H1 (cell line): ENCODE results near the gene JPT1. TPM values are rescaled to one million over a fixed set of nuclear protein-coding genes. Genes with fewer than 3 reads are reported as not detected.

ENCODE experiments used
- BCL11A ChIP-seq, 2 experiments: IDR thresholded peaks; one replicate each; pipeline ENCODE4 v1.6.1; 2011; ENCODE audit warnings: low read depth in 2 of 2, low read length in 2 of 2, mild to moderate bottlenecking in 2 of 2
- CEBPB ChIP-seq: IDR thresholded peaks from 2 replicates; pipeline ENCODE4 v1.6.1; 2012; ENCODE audit warnings: low read depth, low read length
- CREB1 ChIP-seq: IDR thresholded peaks from 2 replicates; pipeline ENCODE4 v1.6.1; 2012; ENCODE audit warnings: inconsistent platforms
- EGR1 ChIP-seq: IDR thresholded peaks from 2 replicates; pipeline ENCODE4 v1.6.1; 2011; ENCODE audit warnings: low read depth, low read length, borderline replicate concordance
- KDM4A ChIP-seq: IDR thresholded peaks from one replicate; pipeline ENCODE4 v1.7.1; 2012; ENCODE audit warnings: low read depth, mild to moderate bottlenecking, moderate library complexity, low read length, inconsistent platforms; ENCODE audit not compliant: severe bottlenecking
- POLR2AphosphoS5 ChIP-seq: IDR thresholded peaks from 2 replicates; pipeline ENCODE4 v1.6.1; 2011; ENCODE audit warnings: low read depth, low read length
- TAF7 ChIP-seq: optimal IDR thresholded peaks from 2 replicates; pipeline ENCODE3; 2011; ENCODE audit warnings: low read depth, mild to moderate bottlenecking, inconsistent platforms, low read length, moderate library complexity, borderline replicate concordance
- TEAD4 ChIP-seq: IDR thresholded peaks from 2 replicates; pipeline ENCODE4 v1.6.1; 2012; ENCODE audit warnings: low read depth, low read length, inconsistent platforms, mixed read lengths
- YY1 ChIP-seq: IDR thresholded peaks from 2 replicates; pipeline ENCODE4 v1.6.1; 2011; ENCODE audit warnings: low read depth, mild to moderate bottlenecking, low read length
- polyA plus RNA-seq, 7 experiments: library from polyadenylated mRNA; depleted of rRNA in 3 of 7; stranded (reverse) in 5 of 7; unstranded in 2 of 7; fragments of >200 nt in 5 of 7; fragments of 200-250 nt in 2 of 7; gene quantifications; 1 replicate in 5 of 7; 2 replicates in 1 of 7; 4 replicates in 1 of 7; pipeline versions ENCODE4 v1.2.1 to v1.2.3, GENCODE V29; 2011 to 2013; ENCODE audit warnings: missing spikeins in 2 of 7, mixed read lengths in 2 of 7
- total RNA-seq: library from RNA; stranded (reverse); fragmentation: NEBNext Ultra II Directional; extraction: Animal tissue kit (Norgen Biotek cat#: 25700); gene quantifications from 2 replicates; pipeline ENCODE4 v1.2.1, GENCODE V29; 2021
- TF ChIP-seq, protein P1 (sequence below): fragments of 300-600 bp; sonication (generic); IDR thresholded peaks from 2 replicates; pipeline ENCODE4 v1.7.1; 2012; ENCODE audit warnings: low read length, moderate library complexity, mild to moderate bottlenecking, inconsistent platforms; ENCODE audit not compliant: insufficient replicate concordance

JPT1 gene
- total and polyA plus RNA-seq, 2 of the 8 experiments (the other 6 are each of a cell fraction or from before 2014, with no cell fraction given): 154 to 369 TPM

DNA sequence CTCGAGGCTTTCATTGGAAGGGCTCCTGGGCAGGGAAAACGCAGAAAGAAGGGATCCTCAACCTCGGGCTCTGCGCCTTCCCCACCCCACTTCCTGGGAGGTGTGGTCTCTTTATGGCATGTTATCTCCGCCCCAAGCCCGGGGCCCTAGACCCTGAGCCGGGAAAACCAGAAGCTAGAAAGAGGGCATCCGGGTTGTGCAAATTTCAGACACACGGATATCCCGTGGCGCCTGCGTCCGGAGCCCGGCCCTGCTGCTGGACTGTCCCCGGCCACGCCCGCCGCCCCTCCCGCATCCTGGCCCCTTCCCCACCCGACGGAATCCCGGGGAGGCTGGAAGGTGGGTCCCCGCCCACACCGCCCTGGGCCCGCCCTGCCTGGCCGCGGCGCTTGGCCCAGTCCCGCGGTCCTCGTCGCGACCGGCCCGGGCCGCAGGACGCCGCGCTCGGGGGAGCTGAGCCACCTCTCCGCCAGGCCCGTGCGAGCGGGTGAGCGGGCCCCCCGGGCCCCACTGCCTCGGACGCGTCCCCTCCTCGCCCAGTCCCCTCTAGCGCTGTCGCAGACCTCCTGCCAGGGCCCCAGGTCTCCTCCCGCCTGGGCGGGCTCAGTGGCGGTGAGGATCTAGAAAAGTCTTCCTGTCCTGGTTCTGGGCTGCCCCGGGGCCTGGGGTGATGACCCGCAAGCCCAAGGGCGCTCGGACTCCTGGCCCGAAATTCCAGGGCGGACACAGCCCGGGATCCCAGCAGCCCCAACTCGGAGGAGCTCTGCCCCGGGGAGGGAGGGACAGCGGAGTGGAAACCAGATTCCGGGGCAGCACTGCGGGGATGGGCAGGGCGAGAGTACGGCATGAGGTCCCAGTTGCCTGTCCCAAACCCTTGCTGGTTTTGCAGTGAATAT, 66.5 kb downstream of the JPT1 start, which contains the start of gene SLC16A5 (continued):
- TF ChIP-seq, protein P1, sequence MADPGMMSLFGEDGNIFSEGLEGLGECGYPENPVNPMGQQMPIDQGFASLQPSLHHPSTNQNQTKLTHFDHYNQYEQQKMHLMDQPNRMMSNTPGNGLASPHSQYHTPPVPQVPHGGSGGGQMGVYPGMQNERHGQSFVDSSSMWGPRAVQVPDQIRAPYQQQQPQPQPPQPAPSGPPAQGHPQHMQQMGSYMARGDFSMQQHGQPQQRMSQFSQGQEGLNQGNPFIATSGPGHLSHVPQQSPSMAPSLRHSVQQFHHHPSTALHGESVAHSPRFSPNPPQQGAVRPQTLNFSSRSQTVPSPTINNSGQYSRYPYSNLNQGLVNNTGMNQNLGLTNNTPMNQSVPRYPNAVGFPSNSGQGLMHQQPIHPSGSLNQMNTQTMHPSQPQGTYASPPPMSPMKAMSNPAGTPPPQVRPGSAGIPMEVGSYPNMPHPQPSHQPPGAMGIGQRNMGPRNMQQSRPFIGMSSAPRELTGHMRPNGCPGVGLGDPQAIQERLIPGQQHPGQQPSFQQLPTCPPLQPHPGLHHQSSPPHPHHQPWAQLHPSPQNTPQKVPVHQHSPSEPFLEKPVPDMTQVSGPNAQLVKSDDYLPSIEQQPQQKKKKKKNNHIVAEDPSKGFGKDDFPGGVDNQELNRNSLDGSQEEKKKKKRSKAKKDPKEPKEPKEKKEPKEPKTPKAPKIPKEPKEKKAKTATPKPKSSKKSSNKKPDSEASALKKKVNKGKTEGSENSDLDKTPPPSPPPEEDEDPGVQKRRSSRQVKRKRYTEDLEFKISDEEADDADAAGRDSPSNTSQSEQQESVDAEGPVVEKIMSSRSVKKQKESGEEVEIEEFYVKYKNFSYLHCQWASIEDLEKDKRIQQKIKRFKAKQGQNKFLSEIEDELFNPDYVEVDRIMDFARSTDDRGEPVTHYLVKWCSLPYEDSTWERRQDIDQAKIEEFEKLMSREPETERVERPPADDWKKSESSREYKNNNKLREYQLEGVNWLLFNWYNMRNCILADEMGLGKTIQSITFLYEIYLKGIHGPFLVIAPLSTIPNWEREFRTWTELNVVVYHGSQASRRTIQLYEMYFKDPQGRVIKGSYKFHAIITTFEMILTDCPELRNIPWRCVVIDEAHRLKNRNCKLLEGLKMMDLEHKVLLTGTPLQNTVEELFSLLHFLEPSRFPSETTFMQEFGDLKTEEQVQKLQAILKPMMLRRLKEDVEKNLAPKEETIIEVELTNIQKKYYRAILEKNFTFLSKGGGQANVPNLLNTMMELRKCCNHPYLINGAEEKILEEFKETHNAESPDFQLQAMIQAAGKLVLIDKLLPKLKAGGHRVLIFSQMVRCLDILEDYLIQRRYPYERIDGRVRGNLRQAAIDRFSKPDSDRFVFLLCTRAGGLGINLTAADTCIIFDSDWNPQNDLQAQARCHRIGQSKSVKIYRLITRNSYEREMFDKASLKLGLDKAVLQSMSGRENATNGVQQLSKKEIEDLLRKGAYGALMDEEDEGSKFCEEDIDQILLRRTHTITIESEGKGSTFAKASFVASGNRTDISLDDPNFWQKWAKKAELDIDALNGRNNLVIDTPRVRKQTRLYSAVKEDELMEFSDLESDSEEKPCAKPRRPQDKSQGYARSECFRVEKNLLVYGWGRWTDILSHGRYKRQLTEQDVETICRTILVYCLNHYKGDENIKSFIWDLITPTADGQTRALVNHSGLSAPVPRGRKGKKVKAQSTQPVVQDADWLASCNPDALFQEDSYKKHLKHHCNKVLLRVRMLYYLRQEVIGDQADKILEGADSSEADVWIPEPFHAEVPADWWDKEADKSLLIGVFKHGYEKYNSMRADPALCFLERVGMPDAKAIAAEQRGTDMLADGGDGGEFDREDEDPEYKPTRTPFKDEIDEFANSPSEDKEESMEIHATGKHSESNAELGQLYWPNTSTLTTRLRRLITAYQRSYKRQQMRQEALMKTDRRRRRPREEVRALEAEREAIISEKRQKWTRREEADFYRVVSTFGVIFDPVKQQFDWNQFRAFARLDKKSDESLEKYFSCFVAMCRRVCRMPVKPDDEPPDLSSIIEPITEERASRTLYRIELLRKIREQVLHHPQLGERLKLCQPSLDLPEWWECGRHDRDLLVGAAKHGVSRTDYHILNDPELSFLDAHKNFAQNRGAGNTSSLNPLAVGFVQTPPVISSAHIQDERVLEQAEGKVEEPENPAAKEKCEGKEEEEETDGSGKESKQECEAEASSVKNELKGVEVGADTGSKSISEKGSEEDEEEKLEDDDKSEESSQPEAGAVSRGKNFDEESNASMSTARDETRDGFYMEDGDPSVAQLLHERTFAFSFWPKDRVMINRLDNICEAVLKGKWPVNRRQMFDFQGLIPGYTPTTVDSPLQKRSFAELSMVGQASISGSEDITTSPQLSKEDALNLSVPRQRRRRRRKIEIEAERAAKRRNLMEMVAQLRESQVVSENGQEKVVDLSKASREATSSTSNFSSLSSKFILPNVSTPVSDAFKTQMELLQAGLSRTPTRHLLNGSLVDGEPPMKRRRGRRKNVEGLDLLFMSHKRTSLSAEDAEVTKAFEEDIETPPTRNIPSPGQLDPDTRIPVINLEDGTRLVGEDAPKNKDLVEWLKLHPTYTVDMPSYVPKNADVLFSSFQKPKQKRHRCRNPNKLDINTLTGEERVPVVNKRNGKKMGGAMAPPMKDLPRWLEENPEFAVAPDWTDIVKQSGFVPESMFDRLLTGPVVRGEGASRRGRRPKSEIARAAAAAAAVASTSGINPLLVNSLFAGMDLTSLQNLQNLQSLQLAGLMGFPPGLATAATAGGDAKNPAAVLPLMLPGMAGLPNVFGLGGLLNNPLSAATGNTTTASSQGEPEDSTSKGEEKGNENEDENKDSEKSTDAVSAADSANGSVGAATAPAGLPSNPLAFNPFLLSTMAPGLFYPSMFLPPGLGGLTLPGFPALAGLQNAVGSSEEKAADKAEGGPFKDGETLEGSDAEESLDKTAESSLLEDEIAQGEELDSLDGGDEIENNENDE: no peak
- TF ChIP-seq TAF7 (peak; percentile 38), CEBPB (0 out of 2 replicates have a peak, but pooled peaks have one; percentile 26), YY1 (peak; percentile 13; the same call in 1 of the 2 replicates), POLR2AphosphoS5 (peak; percentile 31; the same call in 1 of the 2 replicates), TEAD4 (peak; percentile 70; the same call in 1 of the 2 replicates), CREB1 (no peak), KDM4A (peak; percentile 71), BCL11A (IDR thresholded peaks at IDR 0.05; ENCODE audit: low read depth in 2 of 2, low read length in 2 of 2) (no peak), EGR1 (peak; percentile 25; the same call in 1 of the 2 replicates)
